BLaER1 treated with 17β-estradiol and CSF1 and Interleukin-3, amounts not matched to agents 10 nM and 100 nM (cell line): Measurements from ENCODE around the gene KLHL12.

Experiments used
- H3K27ac ChIP-seq, 11 experiments: shearing (Covaris generic); formaldehyde crosslinking; 2 replicates each; pipeline ENCODE4 v1.8.1; 2022
- H3K27me3 ChIP-seq, 11 experiments: shearing (Covaris generic); formaldehyde crosslinking; 2 replicates each; pipeline ENCODE4 v1.8.1; 2022
- H3K36me3 ChIP-seq, 11 experiments: shearing (Covaris generic); formaldehyde crosslinking; 2 replicates each; pipeline ENCODE4 v1.8.1; 2022
- H3K4me1 ChIP-seq, 10 experiments: shearing (Covaris generic); formaldehyde crosslinking; 2 replicates each; pipeline ENCODE4 v1.8.1; 2022
- H3K4me2 ChIP-seq, 11 experiments: shearing (Covaris generic); formaldehyde crosslinking; 2 replicates each; pipeline ENCODE4 v1.8.1; 2022
- H3K4me3 ChIP-seq, 10 experiments: shearing (Covaris generic); formaldehyde crosslinking; 2 replicates each; pipeline ENCODE4 v1.8.1; 2022
- H3K9ac ChIP-seq, 11 experiments: shearing (Covaris generic); formaldehyde crosslinking; 2 replicates each; pipeline ENCODE4 v1.8.1; 2022
- H3K9me3 ChIP-seq, 11 experiments: shearing (Covaris generic); formaldehyde crosslinking; replicated peaks in 1 of 11; 2 replicates each; pipeline ENCODE4 v1.8.1; 2022
- H4K20me1 ChIP-seq, 11 experiments: shearing (Covaris generic); formaldehyde crosslinking; 2 replicates each; pipeline ENCODE4 v1.8.1; 2022
- Cebpa-rat ChIP-seq, 11 experiments: shearing (Covaris generic); IDR thresholded peaks; 2 replicates each; pipeline ENCODE4 v1.8.1; 2022

The KLHL12 gene

DNA sequence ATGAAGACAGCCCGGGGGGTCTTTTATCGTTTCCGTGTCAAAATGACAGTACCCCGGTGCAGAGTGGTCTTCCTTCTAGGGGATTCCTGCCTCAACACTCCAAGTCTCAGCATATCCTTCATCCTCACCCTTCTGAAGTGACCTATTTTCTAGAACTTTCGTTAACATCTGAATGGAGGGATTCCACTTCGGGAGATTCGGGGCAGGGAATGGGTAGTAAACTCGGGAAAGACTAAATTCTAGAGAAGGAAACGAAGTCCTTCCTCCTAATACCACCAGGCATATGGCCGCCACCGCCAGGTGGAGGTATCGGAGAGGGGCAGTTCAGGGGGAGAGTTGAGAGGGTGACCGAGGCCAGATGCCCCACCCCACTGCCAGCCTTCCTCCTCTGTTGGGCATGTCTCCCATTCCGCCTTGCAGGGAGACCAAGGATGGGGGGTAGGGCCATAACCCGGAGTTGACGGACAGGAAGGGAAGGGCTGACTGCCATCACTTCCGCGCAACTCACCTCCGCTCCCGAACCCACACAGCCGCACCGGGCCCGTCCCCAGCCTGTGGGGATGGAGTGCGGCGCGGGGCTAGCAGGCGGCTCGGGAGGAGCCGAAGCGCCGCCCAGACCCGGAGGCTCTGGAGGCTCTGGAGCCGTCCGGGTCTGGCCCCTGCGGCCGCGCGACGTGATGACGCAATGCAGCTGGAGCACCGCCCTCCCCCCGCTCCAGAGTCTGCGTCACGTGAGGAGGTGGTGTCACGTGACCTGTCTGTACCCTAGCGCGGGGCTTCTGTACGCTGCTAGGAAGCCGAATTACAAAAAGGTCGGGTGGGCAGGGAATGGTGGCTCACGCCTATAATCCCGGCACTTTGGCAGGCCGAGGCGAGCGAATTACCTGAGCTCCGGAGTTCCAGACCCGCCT lies at the start of gene KLHL12:
KLHL12 (minus strand) TSS at position 654 of the 911 bp plus-strand sequence. CDS start 2,072 bp downstream, outside the sequence.
- TF ChIP-seq Cebpa-rat (IDR thresholded peaks at IDR 0.05) = peak in 9 of 11 experiments; percentile 70 to 96 (median 88); a peak in 17 of 22 replicates
- Histone ChIP-seq H3K27me3 (no peaks in the 10 kb centered on the region), H3K9ac (peak within 1 kb of the TSS; percentile 85 to 96 (median 89)), H3K36me3 (peaks cover 14 to 32% (median 20%) of the 10 kb centered on the region in 11 experiments; a peak in 17 of 22 replicates), H3K4me2 (peak within 1 kb of the TSS; percentile 75 to 95 (median 90)), H3K27ac (peak within 1 kb of the TSS; percentile 82 to 96 (median 90)), H4K20me1 (peaks cover 0 to 7% (median 0%) of the 10 kb centered on the region in 11 experiments; a peak in 2 of 22 replicates), H3K9me3 (no peaks in the 10 kb centered on the region), H3K4me1 (peaks cover 16 to 58% (median 34%) of the 10 kb centered on the region in 10 experiments), H3K4me3 (peak within 1 kb of the TSS; percentile 74 to 99 (median 81))

DNA sequence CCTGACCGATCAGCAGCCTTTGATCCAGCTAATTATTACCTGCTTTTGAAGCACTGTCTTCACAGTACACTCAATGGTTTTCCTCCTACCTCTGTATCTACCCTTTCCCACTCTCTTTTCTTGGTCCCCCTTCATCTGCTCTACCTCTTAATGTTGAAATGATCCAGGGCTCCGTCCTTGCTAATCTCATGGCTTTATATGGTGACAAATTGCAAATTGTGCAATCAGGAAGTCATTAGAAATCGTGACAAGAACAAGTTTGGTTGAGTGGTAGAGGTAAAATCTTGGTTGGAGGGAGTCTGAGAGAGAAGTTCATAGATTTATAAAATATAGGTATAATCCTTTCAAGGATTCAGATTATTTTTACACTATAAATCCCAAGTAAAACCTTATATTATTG lies 49.6 kb upstream of the KLHL12 start:
- peak overlapping the region in 9 of 11 experiments; percentile 24 to 63 (median 39); a peak in 14 of 22 replicates for H3K4me2 ChIP-seq
- H3K4me3 ChIP-seq = no peak overlapping the region
- peaks cover 0 to 22% (median 11%) of the 10 kb centered on the region in 11 experiments; a peak in 17 of 22 replicates for H3K9me3 ChIP-seq
- no peaks in the 10 kb centered on the region for H3K27me3 ChIP-seq
- H3K9ac ChIP-seq = no peak overlapping the region
- H3K4me1 ChIP-seq = peaks cover 10 to 37% (median 31%) of the 10 kb centered on the region in 10 experiments
- peak in 5 of 11 experiments; percentile 37 to 81 (median 58); a peak in 7 of 22 replicates for TF ChIP-seq Cebpa-rat (IDR thresholded peaks at IDR 0.05)
- H4K20me1 ChIP-seq = no peaks in the 10 kb centered on the region
- 0 out of 22 replicates have a peak overlapping the region, but pooled peaks of 1 of the 11 experiments have one; percentile 24 for H3K27ac ChIP-seq
- H3K36me3 ChIP-seq = no peaks in the 10 kb centered on the region

DNA sequence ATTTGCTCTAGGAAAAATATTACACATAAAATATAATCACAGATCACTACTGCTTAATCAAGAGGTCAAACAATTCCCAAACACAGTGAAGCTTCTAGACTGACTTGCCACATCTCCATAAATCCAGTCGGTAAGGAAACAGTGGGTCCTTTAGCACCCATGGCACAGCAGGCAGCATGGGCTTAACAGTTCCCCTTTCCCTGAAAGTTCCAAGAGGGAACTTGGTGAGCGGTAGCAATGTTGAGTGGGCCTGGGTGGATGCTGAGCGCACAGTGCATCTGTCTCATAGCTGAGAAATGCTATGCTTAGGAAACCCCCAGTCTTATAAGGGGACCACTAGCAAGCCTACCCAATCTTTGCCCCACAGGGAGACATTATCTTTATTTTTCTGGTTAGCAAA lies 47.8 kb upstream of the KLHL12 start:
- H3K4me2 ChIP-seq = no peak overlapping the region
- peaks cover 18 to 35% (median 27%) of the 10 kb centered on the region in 10 experiments for H3K4me1 ChIP-seq
- H3K9me3 ChIP-seq = peaks cover 0 to 10% (median 0%) of the 10 kb centered on the region in 11 experiments; a peak in 3 of 22 replicates
- no peaks in the 10 kb centered on the region for H4K20me1 ChIP-seq
- H3K4me3 ChIP-seq = no peak overlapping the region
- H3K9ac ChIP-seq = no peak overlapping the region
- H3K27me3 ChIP-seq = no peaks in the 10 kb centered on the region
- H3K36me3 ChIP-seq = no peaks in the 10 kb centered on the region
- H3K27ac ChIP-seq = no peak overlapping the region
- no peak for TF ChIP-seq Cebpa-rat (IDR thresholded peaks at IDR 0.05)

DNA sequence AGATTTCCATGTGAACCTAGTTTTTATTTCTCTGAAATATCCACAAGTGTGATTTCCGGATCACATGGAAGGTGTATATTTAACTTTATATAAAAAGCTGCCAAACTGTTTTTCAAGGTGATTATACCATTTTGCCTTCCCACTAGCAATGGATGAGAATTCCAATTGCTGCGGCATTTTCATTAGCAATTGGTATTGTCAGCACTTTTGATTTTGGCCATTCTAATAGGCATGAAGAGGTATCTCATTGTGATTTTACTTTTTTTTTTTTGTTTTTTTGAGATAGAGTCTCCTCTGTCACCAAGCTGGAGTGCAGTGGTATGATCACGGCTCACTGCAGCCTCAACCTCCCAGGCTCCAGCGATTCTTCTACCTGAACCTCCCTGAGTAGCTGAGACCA lies 45.0 kb upstream of the KLHL12 start:
- Histone ChIP-seq H4K20me1 (no peaks in the 10 kb centered on the region), H3K4me3 (no peak overlapping the region), H3K27ac (no peak overlapping the region), H3K4me1 (peaks cover 28 to 42% (median 37%) of the 10 kb centered on the region in 10 experiments), H3K9ac (no peak overlapping the region), H3K27me3 (no peaks in the 10 kb centered on the region), H3K36me3 (no peaks in the 10 kb centered on the region), H3K9me3 (peaks cover 0 to 10% (median 0%) of the 10 kb centered on the region in 11 experiments; a peak in 3 of 22 replicates), H3K4me2 (no peak overlapping the region)
- no peak for TF ChIP-seq Cebpa-rat (IDR thresholded peaks at IDR 0.05)

DNA sequence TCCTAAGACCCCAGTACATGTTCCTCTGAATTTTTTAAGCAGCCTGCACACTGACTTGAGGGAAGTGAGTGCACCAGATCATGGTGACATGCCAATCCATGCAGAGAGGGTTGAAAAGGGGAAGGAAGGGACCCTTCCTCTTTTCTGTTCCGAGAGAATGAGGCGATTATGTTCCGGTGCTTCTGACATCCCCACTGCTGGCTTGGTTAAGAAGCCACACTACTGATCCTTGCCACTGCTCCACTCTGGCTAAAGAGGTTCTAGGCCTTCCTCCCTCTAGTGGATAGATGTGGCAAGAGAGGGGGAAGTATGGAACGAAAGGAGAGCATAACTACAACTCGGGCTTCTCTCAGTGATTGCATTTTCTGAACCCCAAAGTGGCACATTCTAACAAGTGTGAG lies 41.9 kb upstream of the KLHL12 start:
- Histone ChIP-seq H3K4me2 (peak overlapping the region; percentile 86 to 100 (median 99)), H3K4me3 (peak overlapping the region in 8 of 10 experiments; percentile 67 to 99 (median 90); a peak in 10 of 20 replicates), H3K9me3 (peaks cover 0 to 10% (median 0%) of the 10 kb centered on the region in 11 experiments; a peak in 3 of 22 replicates), H3K9ac (peak overlapping the region; percentile 78 to 92 (median 86)), H3K27ac (peak overlapping the region; percentile 74 to 98 (median 90)), H3K27me3 (no peaks in the 10 kb centered on the region), H3K36me3 (peaks cover 4 to 19% (median 15%) of the 10 kb centered on the region in 11 experiments; a peak in 19 of 22 replicates), H3K4me1 (peaks cover 42 to 53% (median 50%) of the 10 kb centered on the region in 10 experiments), H4K20me1 (peaks cover 0 to 7% (median 0%) of the 10 kb centered on the region in 11 experiments; a peak in 4 of 22 replicates)
- peak in 2 of 11 experiments; percentile 25 to 35; a peak in 2 of 22 replicates for TF ChIP-seq Cebpa-rat (IDR thresholded peaks at IDR 0.05)

DNA sequence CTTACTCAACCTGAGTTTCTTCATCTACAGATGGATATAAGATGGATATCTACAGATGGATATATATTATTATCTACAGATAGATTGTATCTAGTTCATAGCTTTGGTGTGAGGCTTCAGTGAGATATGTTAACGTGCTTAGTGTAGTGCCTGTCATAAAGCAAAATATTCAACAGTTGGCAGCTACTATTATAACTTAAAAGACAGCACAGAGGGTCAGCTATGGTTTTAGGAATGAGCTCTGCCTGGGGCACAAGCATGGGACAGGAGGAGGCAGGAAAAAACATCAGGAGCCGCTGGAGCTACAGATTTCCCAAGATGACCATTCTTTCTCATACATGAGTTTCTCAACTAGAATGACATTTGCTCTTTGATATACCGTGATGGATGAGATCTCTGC lies 41.3 kb upstream of the KLHL12 start:
- Histone ChIP-seq H3K36me3 (peaks cover 7 to 25% (median 21%) of the 10 kb centered on the region in 11 experiments), H3K4me1 (peaks cover 42 to 53% (median 50%) of the 10 kb centered on the region in 10 experiments), H3K27ac (peak overlapping the region; percentile 74 to 98 (median 90)), H4K20me1 (peaks cover 0 to 7% (median 0%) of the 10 kb centered on the region in 11 experiments; a peak in 4 of 22 replicates), H3K27me3 (no peaks in the 10 kb centered on the region), H3K9me3 (peaks cover 0 to 10% (median 0%) of the 10 kb centered on the region in 11 experiments; a peak in 3 of 22 replicates), H3K9ac (peak overlapping the region; percentile 78 to 92 (median 86)), H3K4me3 (peak overlapping the region; percentile 67 to 99 (median 90)), H3K4me2 (peak overlapping the region; percentile 86 to 100 (median 99))
- no peak for TF ChIP-seq Cebpa-rat (IDR thresholded peaks at IDR 0.05)

DNA sequence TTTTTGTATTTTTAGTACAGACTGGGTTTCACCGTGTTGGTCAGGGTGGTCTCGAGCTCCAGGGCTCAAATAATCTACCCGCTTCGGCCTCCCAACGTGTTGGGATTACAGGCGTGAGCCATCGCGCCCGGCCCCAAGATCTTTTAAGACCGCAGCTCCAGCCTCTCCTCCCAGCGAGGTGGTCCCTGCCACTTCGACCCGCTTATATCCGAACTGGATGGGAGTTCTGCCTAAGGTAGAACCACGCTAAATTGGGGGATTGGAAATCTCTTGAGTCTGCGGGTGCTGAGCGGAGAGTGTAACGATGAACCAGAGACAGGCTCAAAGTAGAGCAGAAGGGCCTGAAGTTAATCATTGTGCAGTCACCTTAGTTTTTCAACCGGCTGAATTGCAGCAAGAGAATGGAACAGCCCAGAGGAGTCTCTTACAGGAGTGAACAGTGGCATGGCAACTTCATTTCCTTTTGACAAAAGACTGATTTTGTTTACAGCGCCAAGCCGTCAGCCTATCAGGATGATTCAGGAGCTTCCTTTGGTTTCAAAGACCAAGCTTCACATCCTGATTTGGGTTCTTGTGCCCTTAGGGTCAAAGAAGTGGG lies 40.7 kb upstream of the KLHL12 start:
- Histone ChIP-seq H3K4me3 (peak overlapping the region; percentile 67 to 99 (median 90)), H3K4me1 (peaks cover 42 to 53% (median 50%) of the 10 kb centered on the region in 10 experiments), H3K36me3 (peaks cover 12 to 30% (median 26%) of the 10 kb centered on the region in 11 experiments), H3K9ac (peak overlapping the region; percentile 78 to 92 (median 86)), H4K20me1 (peaks cover 0 to 7% (median 0%) of the 10 kb centered on the region in 11 experiments; a peak in 4 of 22 replicates), H3K9me3 (peaks cover 0 to 7% (median 0%) of the 10 kb centered on the region in 11 experiments; a peak in 3 of 22 replicates), H3K27me3 (no peaks in the 10 kb centered on the region), H3K27ac (peak overlapping the region; percentile 74 to 98 (median 90)), H3K4me2 (peak overlapping the region; percentile 86 to 100 (median 99))
- TF ChIP-seq Cebpa-rat (IDR thresholded peaks at IDR 0.05) = no peak
